ENCODE data around the gene TIMMDC1. TPM values are rescaled to one million over a fixed set of nuclear protein-coding genes. Genes with fewer than 3 reads are reported as not detected.

TIMMDC1 gene
- total and polyA plus RNA-seq, 2 of the 13 experiments (the other 11 are each of a cell fraction or from before 2014, with no cell fraction given), result 50.0 to 77.8 TPM

DNA sequence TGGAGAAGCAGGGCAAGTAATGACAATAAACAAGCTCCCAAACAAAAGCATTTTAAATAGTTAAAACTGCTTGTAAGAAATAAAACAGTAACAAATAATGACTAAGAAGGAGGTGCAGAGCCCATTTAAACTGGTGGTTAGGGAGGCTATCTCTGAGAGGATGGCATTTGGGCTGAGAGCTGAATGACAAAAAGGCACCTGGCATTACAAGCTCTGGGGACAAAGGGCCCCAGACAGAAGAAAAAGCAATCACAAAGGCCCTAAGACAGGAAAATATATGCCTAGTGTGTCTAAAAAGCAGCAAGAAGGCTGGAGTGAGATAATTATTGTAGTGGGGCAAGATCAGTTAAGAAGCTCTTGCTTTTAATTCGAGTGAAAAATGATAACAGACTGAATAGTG, 44.5 kb upstream of the TIMMDC1 start:
- DNase-seq (ENCODE audit: low spot score), result no peak
- POLR2A ChIA-PET, result interaction anchor here (2.5 kb wide), 1 partner anchor 10 kb away, joined by 9 read pairs; the partner anchor contains the start of gene TMEM39A
- H3K79me2 ChIP-seq (ENCODE audit: insufficient read depth, low read length), result peaks cover 11% of the 10 kb centered on the region
- no peak overlapping the region for H3K9ac ChIP-seq (ENCODE audit: insufficient read depth, low read depth, low read length)
- no peaks in the 10 kb centered on the region for H3K4me1 ChIP-seq (ENCODE audit: insufficient read depth, low read length)
- BruUV-seq (replicated peaks), result no TSS peak
- no peak for ATAC-seq
- H4K20me1 ChIP-seq (ENCODE audit: insufficient read depth, low read length), result peaks cover 6% of the 10 kb centered on the region; the same call in 1 of the 2 replicates
- no peak overlapping the region for H3K27ac ChIP-seq (ENCODE audit: extremely low read length, insufficient read depth, low read length)
- H3K4me3 ChIP-seq (replicated peaks in 1 of 3; ENCODE audit: insufficient read depth in 1 of 3, low read depth in 2 of 3, low read length in 3 of 3), result no peak overlapping the region
- intact Hi-C loops (cut with micrococcal nuclease; ENCODE audit: unreplicated experiment), result no loop called here
- H2AFZ ChIP-seq (ENCODE audit: low read length), result no peak overlapping the region
- H3K27me3 ChIP-seq (ENCODE audit: control insufficient read depth in 1 of 2, insufficient read depth in 2 of 2, low read length in 2 of 2), result no peaks in the 10 kb centered on the region
- no peak for FAIRE-seq
- H3K9me3 ChIP-seq (ENCODE audit: low read length), result no peaks in the 10 kb centered on the region
- 78% methylated on average over 1 of the region's 1 CpG for WGBS (ENCODE audit: low lambda C conversion rate)
- no peak overlapping the region for H3K4me2 ChIP-seq (ENCODE audit: low read depth, low read length)
- in situ Hi-C loops (cut with HindIII; ENCODE audit: extremely low pct_ligation_motif_present, low pct_unique_long_range_greater_than_20kb), result no loop called here
- no peak for TF ChIP-seq ZNF333 (CRISPR knock-in tag; IDR thresholded peaks at IDR 0.05; ENCODE audit: borderline replicate concordance)
- TF ChIP-seq DBP (CRISPR knock-in tag; IDR thresholded peaks at IDR 0.05; ENCODE audit: not compliant biosample characterization), result no peak
- TF ChIP-seq, protein P1, sequence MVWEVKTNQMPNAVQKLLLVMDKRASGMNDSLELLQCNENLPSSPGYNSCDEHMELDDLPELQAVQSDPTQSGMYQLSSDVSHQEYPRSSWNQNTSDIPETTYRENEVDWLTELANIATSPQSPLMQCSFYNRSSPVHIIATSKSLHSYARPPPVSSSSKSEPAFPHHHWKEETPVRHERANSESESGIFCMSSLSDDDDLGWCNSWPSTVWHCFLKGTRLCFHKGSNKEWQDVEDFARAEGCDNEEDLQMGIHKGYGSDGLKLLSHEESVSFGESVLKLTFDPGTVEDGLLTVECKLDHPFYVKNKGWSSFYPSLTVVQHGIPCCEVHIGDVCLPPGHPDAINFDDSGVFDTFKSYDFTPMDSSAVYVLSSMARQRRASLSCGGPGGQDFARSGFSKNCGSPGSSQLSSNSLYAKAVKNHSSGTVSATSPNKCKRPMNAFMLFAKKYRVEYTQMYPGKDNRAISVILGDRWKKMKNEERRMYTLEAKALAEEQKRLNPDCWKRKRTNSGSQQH (CRISPR knock-in tag; IDR thresholded peaks at IDR 0.05; ENCODE audit: low read depth), result no peak
- TF ChIP-seq ZNF687 (CRISPR knock-in tag; IDR thresholded peaks at IDR 0.05), result no peak
- CTCF ChIA-PET (ENCODE audit: low intra/inter-chr PET ratio, low total read pairs), result no interaction called here
- H3K36me3 ChIP-seq (replicated peaks in 1 of 2; ENCODE audit: control insufficient read depth in 1 of 2, insufficient read depth in 2 of 2, low read length in 2 of 2), result peaks cover 11 to 80% of the 10 kb centered on the region in 2 experiments

Measured in HepG2 (cell line).